Measurements from ENCODE around the gene GAS2L3.

Gene GAS2L3

GRCh38 chr12:100656856-100657255 is 83.4 kb downstream of the GAS2L3 start:
- no peak for TF ChIP-seq CTCF (IDR thresholded peaks at IDR 0.05)

GRCh38 chr12:100661300-100661951 is 87.9 kb downstream of the GAS2L3 start:
- TF ChIP-seq CTCF (IDR thresholded peaks at IDR 0.05), result no peak

- no peak for TF ChIP-seq CTCF (IDR thresholded peaks at IDR 0.05)
Observed at GRCh38 chr12:100666588-100666987, 93.1 kb downstream of the GAS2L3 start.

GRCh38 chr12:100668945-100669536 is 95.6 kb downstream of the GAS2L3 start:
- TF ChIP-seq CTCF (IDR thresholded peaks at IDR 0.05), result peak; percentile 97

- no peak for TF ChIP-seq CTCF (IDR thresholded peaks at IDR 0.05)
Observed at GRCh38 chr12:100669922-100670321, 96.4 kb downstream of the GAS2L3 start.

- no peak for TF ChIP-seq CTCF (IDR thresholded peaks at IDR 0.05)
Observed at GRCh38 chr12:100671396-100672074, 98.1 kb downstream of the GAS2L3 start.

GRCh38 chr12:100672075-100672592 is 98.7 kb downstream of the GAS2L3 start:
- TF ChIP-seq CTCF (IDR thresholded peaks at IDR 0.05), result peak; percentile 78

All from LNCAP (cell line).